CD4-positive, alpha-beta T cell (primary cell): ENCODE measurements around the gene SECTM1. TPM values are rescaled to one million over a fixed set of nuclear protein-coding genes. Genes with fewer than 3 reads are reported as not detected.
"Not testable (repeated sequence)": the region's sequence is repeated elsewhere in the genome, so short reads cannot be mapped to it uniquely, and the experiment has no call there.

Source experiments
- ATAC-seq: fragments of 200-7000 bp; cut with Tn5 transposase; one replicate; pipeline ENCODE4 v1.10.0; 2022; ENCODE audit warnings: mild to moderate bottlenecking; ENCODE audit not compliant: poor library complexity
- CTCF ChIA-PET: fragments of 350-600 bp; sonication (Branson Sonifier 250); formaldehyde crosslinking; loops from one replicate; lab custom pipeline; 2021; ENCODE audit warnings: antibody characterized with exemption, inconsistent platforms; lab: Charles Lee
- POLR2A ChIA-PET: fragments of 350-600 bp; sonication (Branson Sonifier 250); formaldehyde crosslinking; loops from one replicate; lab custom pipeline; 2021; ENCODE audit warnings: antibody characterized with exemption, inconsistent platforms; lab: Charles Lee
- DNase-seq, 14 experiments: peaks; one replicate each; pipeline ENCODE4 v3.0.0-alpha.2; 2013 to 2020; ENCODE audit warnings: mixed read lengths in 2 of 14
- H3K27ac ChIP-seq, 2 donors: one replicate each; pipeline versions ENCODE4 v1.5.1 to v1.7.0; 2013; ENCODE audit warnings: low read length in 2 of 2, low read depth in 1 of 2, mild to moderate bottlenecking in 1 of 2
- H3K27me3 ChIP-seq, 2 experiments: 1 replicate in 1 of 2; 2 replicates in 1 of 2; pipeline versions ENCODE4 v1.6.1 to v1.7.0; 2013; ENCODE audit warnings: low read length in 2 of 2, control low read depth in 1 of 2, mild to moderate bottlenecking in 1 of 2, moderate library complexity in 1 of 2; ENCODE audit not compliant: insufficient read depth in 2 of 2, control insufficient read depth in 1 of 2
- H3K36me3 ChIP-seq: one replicate; pipeline ENCODE4 v1.6.1; 2013; ENCODE audit warnings: low read length, control low read depth; ENCODE audit not compliant: insufficient read depth
- H3K4me1 ChIP-seq: one replicate; pipeline ENCODE4 v1.6.1; 2013; ENCODE audit warnings: low read length, control low read depth; ENCODE audit not compliant: insufficient read depth
- H3K4me3 ChIP-seq: one replicate; pipeline ENCODE4 v1.5.1; 2013; ENCODE audit warnings: mild to moderate bottlenecking, low read length, moderate library complexity
- H3K9me3 ChIP-seq, 2 experiments: 1 replicate in 1 of 2; 2 replicates in 1 of 2; pipeline versions ENCODE4 v1.6.1 to v1.7.0; 2013; ENCODE audit warnings: low read length in 2 of 2, mild to moderate bottlenecking in 2 of 2, control low read depth in 1 of 2, moderate library complexity in 1 of 2; ENCODE audit not compliant: control insufficient read depth in 1 of 2, insufficient read depth in 1 of 2
- H3K27ac Mint-ChIP-seq: one replicate; pipeline ENCODE4 v1.8.0; 2020; ENCODE audit warnings: mixed read lengths
- H3K27me3 Mint-ChIP-seq: one replicate; pipeline ENCODE4 v1.8.0; 2021; ENCODE audit warnings: mixed read lengths
- H3K36me3 Mint-ChIP-seq: one replicate; pipeline ENCODE4 v1.8.0; 2021; ENCODE audit warnings: low read depth, mixed read lengths
- H3K4me1 Mint-ChIP-seq: one replicate; pipeline ENCODE4 v1.8.0; 2021; ENCODE audit warnings: low read depth, mixed read lengths
- H3K4me3 Mint-ChIP-seq: one replicate; pipeline ENCODE4 v1.8.0; 2020; ENCODE audit warnings: mild to moderate bottlenecking, mixed read lengths
- H3K9me3 Mint-ChIP-seq: one replicate; pipeline ENCODE4 v1.8.0; 2020; ENCODE audit warnings: mixed read lengths
- intact Hi-C, 2 experiments: fragments of 100-400 bp; cut with DNase I in 1 of 2; cut with micrococcal nuclease in 1 of 2; formaldehyde crosslinking; loops; one replicate each; pipeline versions ENCODE4 v1.15.1 to v1.9.0; 2023 to 2025; cut with DNase I, micrococcal nuclease
- total RNA-seq, 174 experiments: library from RNA in 2 of 174; stranded (reverse) in 2 of 174; gene quantifications; one replicate each; pipeline ENCODE4 v1.2.3 and lab custom pipeline; 2021 to 2026
- TF ChIP-seq, protein P1 (sequence below): fragments of 200-600 bp; IDR thresholded peaks from one replicate; pipeline ENCODE4 v1.8.0; 2022; ENCODE audit warnings: antibody characterized with exemption, mild to moderate bottlenecking

Gene SECTM1
- total RNA-seq, 2 experiments from 2014 or later, result 2.1 to 3.1 TPM

DNA sequence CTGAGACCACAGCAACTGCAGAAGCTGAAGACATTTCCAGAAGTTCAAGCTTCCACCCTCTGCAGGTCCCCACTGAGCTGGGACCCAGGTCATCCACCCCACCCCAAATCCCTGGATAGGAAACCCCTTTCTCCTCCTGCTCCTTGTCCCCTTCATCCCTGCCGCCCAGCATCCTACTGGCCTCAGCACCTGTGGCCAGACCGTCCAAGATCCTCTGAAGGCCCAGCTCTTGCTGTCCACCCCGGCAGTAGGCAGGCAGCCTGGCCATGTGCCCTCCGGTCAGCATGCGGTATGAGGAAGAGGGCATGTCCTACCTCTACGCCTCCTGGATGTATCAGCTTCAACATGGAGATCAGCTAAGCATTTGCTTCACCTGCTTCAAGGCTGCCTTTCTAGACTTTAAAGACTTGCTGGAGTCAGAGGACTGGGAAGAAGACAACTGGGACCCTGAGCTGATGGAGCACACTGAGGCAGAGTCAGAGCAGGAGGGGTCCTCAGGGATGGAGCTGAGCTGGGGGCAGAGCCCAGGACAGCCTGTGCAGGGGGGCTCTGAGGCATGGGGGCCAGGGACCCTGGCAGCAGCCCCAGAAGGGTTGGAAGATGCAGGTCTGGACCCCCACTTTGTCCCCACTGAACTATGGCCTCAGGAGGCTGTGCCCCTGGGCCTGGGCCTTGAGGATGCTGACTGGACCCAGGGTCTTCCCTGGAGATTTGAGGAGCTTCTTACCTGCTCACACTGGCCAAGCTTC, 28.5 kb upstream of the SECTM1 start:
- no peaks in the 10 kb centered on the region for H3K36me3 Mint-ChIP-seq
- peaks cover 6% of the 10 kb centered on the region for H3K4me1 ChIP-seq
- H3K36me3 ChIP-seq, result no peaks in the 10 kb centered on the region
- DNase-seq, result no peak
- POLR2A ChIA-PET, result no interaction called here
- H3K27ac ChIP-seq, result no peak overlapping the region
- peaks cover 12% of the 10 kb centered on the region for H3K27me3 Mint-ChIP-seq
- H3K4me1 Mint-ChIP-seq, result peaks cover 6% of the 10 kb centered on the region
- ATAC-seq, result no peak
- H3K27me3 ChIP-seq, result peaks cover 4 to 7% of the 10 kb centered on the region in 2 experiments
- TF ChIP-seq, protein P1, sequence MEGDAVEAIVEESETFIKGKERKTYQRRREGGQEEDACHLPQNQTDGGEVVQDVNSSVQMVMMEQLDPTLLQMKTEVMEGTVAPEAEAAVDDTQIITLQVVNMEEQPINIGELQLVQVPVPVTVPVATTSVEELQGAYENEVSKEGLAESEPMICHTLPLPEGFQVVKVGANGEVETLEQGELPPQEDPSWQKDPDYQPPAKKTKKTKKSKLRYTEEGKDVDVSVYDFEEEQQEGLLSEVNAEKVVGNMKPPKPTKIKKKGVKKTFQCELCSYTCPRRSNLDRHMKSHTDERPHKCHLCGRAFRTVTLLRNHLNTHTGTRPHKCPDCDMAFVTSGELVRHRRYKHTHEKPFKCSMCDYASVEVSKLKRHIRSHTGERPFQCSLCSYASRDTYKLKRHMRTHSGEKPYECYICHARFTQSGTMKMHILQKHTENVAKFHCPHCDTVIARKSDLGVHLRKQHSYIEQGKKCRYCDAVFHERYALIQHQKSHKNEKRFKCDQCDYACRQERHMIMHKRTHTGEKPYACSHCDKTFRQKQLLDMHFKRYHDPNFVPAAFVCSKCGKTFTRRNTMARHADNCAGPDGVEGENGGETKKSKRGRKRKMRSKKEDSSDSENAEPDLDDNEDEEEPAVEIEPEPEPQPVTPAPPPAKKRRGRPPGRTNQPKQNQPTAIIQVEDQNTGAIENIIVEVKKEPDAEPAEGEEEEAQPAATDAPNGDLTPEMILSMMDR, result no peak
- H3K27ac Mint-ChIP-seq, result no peak overlapping the region
- H3K9me3 ChIP-seq, result no peaks in the 10 kb centered on the region
- H3K9me3 Mint-ChIP-seq, result no peaks in the 10 kb centered on the region
- CTCF ChIA-PET, result no interaction called here
- intact Hi-C loops, result no loop called here
- H3K4me3 Mint-ChIP-seq, result no peak overlapping the region
- H3K4me3 ChIP-seq, result no peak overlapping the region

GRCh38 chr17:82359451-82360074, 26.0 kb upstream of the SECTM1 start:
- H3K27ac ChIP-seq, ATAC-seq, H3K27ac Mint-ChIP-seq, H3K9me3 ChIP-seq, intact Hi-C loops, H3K4me1 ChIP-seq, H3K9me3 Mint-ChIP-seq, H3K36me3 ChIP-seq, H3K36me3 Mint-ChIP-seq, H3K27me3 ChIP-seq, POLR2A ChIA-PET, H3K4me1 Mint-ChIP-seq, H3K4me3 ChIP-seq, DNase-seq, CTCF ChIA-PET, H3K4me3 Mint-ChIP-seq: not testable (repeated sequence)
- H3K27me3 Mint-ChIP-seq, result peaks cover 12% of the 10 kb centered on the region

DNA sequence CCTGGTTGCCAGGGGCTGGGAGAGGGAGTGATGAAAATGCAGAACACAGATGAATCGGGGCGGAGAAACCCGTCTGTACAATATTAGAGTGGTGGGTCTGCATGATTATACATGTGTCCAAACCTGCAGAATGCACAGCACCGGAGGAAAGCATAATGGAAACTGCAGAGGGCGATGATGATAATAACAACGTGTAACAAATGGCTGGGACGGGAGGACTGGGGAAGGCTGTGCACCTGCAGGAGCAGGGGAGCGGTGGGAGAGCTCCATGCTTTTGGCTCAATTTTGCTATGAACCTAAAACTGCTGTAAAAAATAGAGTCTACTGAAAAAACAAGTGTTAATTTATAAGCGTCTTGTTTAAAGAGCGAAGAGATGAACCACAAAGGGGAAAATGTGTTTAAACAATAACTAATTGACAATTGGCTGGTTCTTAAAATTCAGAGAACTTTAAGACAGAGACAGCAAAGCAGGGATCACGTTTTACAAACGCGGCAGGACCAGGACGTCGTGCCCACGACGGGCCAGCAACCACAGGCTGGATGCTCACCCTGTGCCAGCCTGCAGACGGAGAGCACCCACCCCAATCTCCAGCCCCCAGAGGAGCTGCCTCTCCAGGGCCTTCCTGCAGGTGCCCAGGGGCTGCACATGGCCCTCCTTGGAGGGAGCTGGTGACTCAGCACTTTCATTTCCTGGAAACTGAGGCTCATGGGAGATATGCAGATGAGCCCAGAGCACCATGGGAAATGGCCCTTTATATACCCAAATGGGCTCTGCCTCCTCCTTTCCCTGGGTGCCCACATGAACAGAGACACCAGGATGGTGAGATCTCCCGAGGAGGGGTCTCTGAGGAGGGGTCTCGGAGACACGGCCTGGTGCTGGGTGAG, 25.1 kb upstream of the SECTM1 start, which contains the start of gene TEX19:
TEX19 (plus strand) TSS at position 783 of the 886 bp plus-strand sequence. CDS start 2,904 bp downstream, outside the sequence.
- no peaks in the 10 kb centered on the region for H3K36me3 Mint-ChIP-seq
- ChIA-PET CTCF (interaction anchor here (0.9 to 1.0 kb wide), 2 partner anchors 38 to 57 kb away, joined by 3 to 4 read pairs; no protein-coding TSS in a partner anchor), POLR2A (interaction anchor here (0.6 kb wide), 1 partner anchor 9 kb away, joined by 5 read pairs; no protein-coding TSS in a partner anchor)
- intact Hi-C loops, result no loop called here
- TF ChIP-seq, protein P1, result no peak
- no peak within 1 kb of the TSS for H3K27ac Mint-ChIP-seq
- Histone ChIP-seq H3K4me3 (no peak within 1 kb of the TSS), H3K4me1 (peaks cover 6% of the 10 kb centered on the region), H3K36me3 (no peaks in the 10 kb centered on the region), H3K9me3 (no peaks in the 10 kb centered on the region), H3K27ac (no peak within 1 kb of the TSS), H3K27me3 (peaks cover 4 to 8% of the 10 kb centered on the region in 2 experiments)
- H3K27me3 Mint-ChIP-seq, result peaks cover 12% of the 10 kb centered on the region
- peak; percentile 34 for ATAC-seq
- no peak within 1 kb of the TSS for H3K4me3 Mint-ChIP-seq
- peaks cover 6% of the 10 kb centered on the region for H3K4me1 Mint-ChIP-seq
- no peaks in the 10 kb centered on the region for H3K9me3 Mint-ChIP-seq
- DNase-seq, result peak in 1 of 14 experiments; percentile 22
